Measurements from ENCODE around the gene CTDSP2. TPM values are rescaled to one million over a fixed set of nuclear protein-coding genes. Genes with fewer than 3 reads are reported as not detected.
"Not testable (repeated sequence)": the region's sequence is repeated elsewhere in the genome, so short reads cannot be mapped to it uniquely, and the experiment has no call there.

CTDSP2 gene
- total RNA-seq, 5 donors from 2014 or later (not counting 1 experiment from before 2014, with no cell fraction given) = 132 to 246 (median 234) TPM

GRCh38 chr12:57822392-57823130 is 24.0 kb downstream of the CTDSP2 start:
- Histone ChIP-seq H3K27me3 (replicated peaks in 1 of 2; ENCODE audit: control insufficient read depth in 2 of 2, extremely low read depth in 1 of 2, insufficient read depth in 2 of 2, low read length in 1 of 2) (no peaks in the 10 kb centered on the region), H3K4me1 (ENCODE audit: control insufficient read depth in 1 of 2, extremely low read depth in 1 of 2, insufficient read depth in 2 of 2, low read length in 2 of 2) (peaks cover 0 to 4% of the 10 kb centered on the region in 2 experiments), H3K27ac (ENCODE audit: low read length) (no peak overlapping the region), H3K9me3 (no peaks in the 10 kb centered on the region), H3K36me3 (ENCODE audit: control insufficient read depth in 2 of 2, extremely low read depth in 1 of 2, insufficient read depth in 1 of 2, low read length in 1 of 2) (peaks cover 15 to 68% of the 10 kb centered on the region in 2 donors), H3K4me3 (ENCODE audit: control insufficient read depth in 1 of 2, extremely low read depth in 1 of 2, low read length in 1 of 2) (no peak overlapping the region)
- DNase-seq = no peak
- no peaks in the 10 kb centered on the region for H3K9me3 Mint-ChIP-seq
- peaks cover 7 to 11% (median 11%) of the 10 kb centered on the region in 3 donors for H3K4me1 Mint-ChIP-seq
- H3K4me3 Mint-ChIP-seq = no peak overlapping the region
- CTCF ChIA-PET = interaction anchor here in 1 of 2 donors (1.3 kb wide), 1 partner anchor 19 kb away, joined by 4 read pairs; no protein-coding TSS in a partner anchor
- no peaks in the 10 kb centered on the region for H3K27me3 Mint-ChIP-seq
- 93% methylated on average over 4 of the region's 10 CpGs for WGBS (ENCODE audit: insufficient coverage)
- H3K27ac Mint-ChIP-seq = peak overlapping the region; percentile 15 to 59
- POLR2A ChIA-PET = no interaction called here
- no peak for ATAC-seq (replicated peaks in 1 of 4)
- H3K36me3 Mint-ChIP-seq = peaks cover 44% of the 10 kb centered on the region

- H3K27ac Mint-ChIP-seq = no peak overlapping the region
- no peaks in the 10 kb centered on the region for H3K9me3 ChIP-seq
- peaks cover 11 to 59% of the 10 kb centered on the region in 2 donors for H3K36me3 ChIP-seq (ENCODE audit: control insufficient read depth in 2 of 2, extremely low read depth in 1 of 2, insufficient read depth in 1 of 2, low read length in 1 of 2)
- no peak for DNase-seq
- H3K4me3 Mint-ChIP-seq = no peak overlapping the region
- no peak for ATAC-seq (replicated peaks in 1 of 4)
- no peaks in the 10 kb centered on the region for H3K9me3 Mint-ChIP-seq
- H3K4me1 ChIP-seq (ENCODE audit: control insufficient read depth in 1 of 2, extremely low read depth in 1 of 2, insufficient read depth in 2 of 2, low read length in 2 of 2) = no peaks in the 10 kb centered on the region
- H3K27ac ChIP-seq (ENCODE audit: low read length) = no peak overlapping the region
- H3K27me3 ChIP-seq (replicated peaks in 1 of 2; ENCODE audit: control insufficient read depth in 2 of 2, extremely low read depth in 1 of 2, insufficient read depth in 2 of 2, low read length in 1 of 2) = no peaks in the 10 kb centered on the region
- H3K4me3 ChIP-seq (ENCODE audit: control insufficient read depth in 1 of 2, extremely low read depth in 1 of 2, low read length in 1 of 2) = no peak overlapping the region
- peaks cover 39% of the 10 kb centered on the region for H3K36me3 Mint-ChIP-seq
- no peaks in the 10 kb centered on the region for H3K27me3 Mint-ChIP-seq
- 100% methylated on average over 6 of the region's 10 CpGs for WGBS (ENCODE audit: insufficient coverage)
- ChIA-PET CTCF (no interaction called here), POLR2A (no interaction called here)
- peaks cover 3 to 11% (median 8%) of the 10 kb centered on the region in 3 donors for H3K4me1 Mint-ChIP-seq
These were observed 24.9 kb downstream of the CTDSP2 start for GRCh38 chr12:57821474-57822214.

- WGBS (ENCODE audit: insufficient coverage) = 88% methylated on average over 1 of the region's 5 CpGs
- H3K9me3 ChIP-seq; H3K4me3 Mint-ChIP-seq; POLR2A ChIA-PET; CTCF ChIA-PET; H3K4me1 ChIP-seq (ENCODE audit: control insufficient read depth in 1 of 2, extremely low read depth in 1 of 2, insufficient read depth in 2 of 2, low read length in 2 of 2); H3K27ac ChIP-seq (ENCODE audit: low read length); H3K4me3 ChIP-seq (ENCODE audit: control insufficient read depth in 1 of 2, extremely low read depth in 1 of 2, low read length in 1 of 2); ATAC-seq (replicated peaks in 1 of 4); DNase-seq; H3K27me3 Mint-ChIP-seq; H3K9me3 Mint-ChIP-seq; H3K27ac Mint-ChIP-seq; H3K27me3 ChIP-seq (replicated peaks in 1 of 2; ENCODE audit: control insufficient read depth in 2 of 2, extremely low read depth in 1 of 2, insufficient read depth in 2 of 2, low read length in 1 of 2): not testable (repeated sequence)
- H3K36me3 ChIP-seq (ENCODE audit: control insufficient read depth in 2 of 2, extremely low read depth in 1 of 2, insufficient read depth in 1 of 2, low read length in 1 of 2) = peaks cover 11 to 53% of the 10 kb centered on the region in 2 donors
- H3K4me1 Mint-ChIP-seq = peaks cover 5 to 12% (median 11%) of the 10 kb centered on the region in 3 donors
- H3K36me3 Mint-ChIP-seq = peaks cover 35% of the 10 kb centered on the region
These were observed 25.5 kb downstream of the CTDSP2 start for GRCh38 chr12:57821015-57821414.

GRCh38 chr12:57820119-57820518 is 26.4 kb downstream of the CTDSP2 start:
- peaks cover 8 to 44% of the 10 kb centered on the region in 2 donors for H3K36me3 ChIP-seq (ENCODE audit: control insufficient read depth in 2 of 2, extremely low read depth in 1 of 2, insufficient read depth in 1 of 2, low read length in 1 of 2)
- H3K4me3 Mint-ChIP-seq; H3K4me3 ChIP-seq (ENCODE audit: control insufficient read depth in 1 of 2, extremely low read depth in 1 of 2, low read length in 1 of 2); H3K9me3 ChIP-seq; CTCF ChIA-PET; H3K27me3 ChIP-seq (replicated peaks in 1 of 2; ENCODE audit: control insufficient read depth in 2 of 2, extremely low read depth in 1 of 2, insufficient read depth in 2 of 2, low read length in 1 of 2); DNase-seq; H3K4me1 Mint-ChIP-seq; H3K4me1 ChIP-seq (ENCODE audit: control insufficient read depth in 1 of 2, extremely low read depth in 1 of 2, insufficient read depth in 2 of 2, low read length in 2 of 2); H3K27ac Mint-ChIP-seq; H3K9me3 Mint-ChIP-seq; POLR2A ChIA-PET; H3K27me3 Mint-ChIP-seq; H3K27ac ChIP-seq (ENCODE audit: low read length); ATAC-seq (replicated peaks in 1 of 4): not testable (repeated sequence)
- no CpG with 5 or more reads among the region's 8 CpGs for WGBS (ENCODE audit: insufficient coverage)
- peaks cover 26% of the 10 kb centered on the region for H3K36me3 Mint-ChIP-seq

GRCh38 chr12:57817990-57818331 is 28.6 kb downstream of the CTDSP2 start:
- H3K4me1 Mint-ChIP-seq; POLR2A ChIA-PET; H3K9me3 Mint-ChIP-seq; DNase-seq; H3K4me3 ChIP-seq (ENCODE audit: control insufficient read depth in 1 of 2, extremely low read depth in 1 of 2, low read length in 1 of 2); H3K27me3 Mint-ChIP-seq; H3K27ac ChIP-seq (ENCODE audit: low read length); H3K4me1 ChIP-seq (ENCODE audit: control insufficient read depth in 1 of 2, extremely low read depth in 1 of 2, insufficient read depth in 2 of 2, low read length in 2 of 2); H3K27me3 ChIP-seq (replicated peaks in 1 of 2; ENCODE audit: control insufficient read depth in 2 of 2, extremely low read depth in 1 of 2, insufficient read depth in 2 of 2, low read length in 1 of 2); H3K27ac Mint-ChIP-seq; ATAC-seq (replicated peaks in 1 of 4); H3K4me3 Mint-ChIP-seq; H3K9me3 ChIP-seq: not testable (repeated sequence)
- H3K36me3 Mint-ChIP-seq = peaks cover 15% of the 10 kb centered on the region
- CTCF ChIA-PET = interaction anchor here in 1 of 2 donors (0.5 kb wide), 1 partner anchor 316 kb away, joined by 3 read pairs; no protein-coding TSS in a partner anchor
- WGBS (ENCODE audit: insufficient coverage) = 100% methylated on average over 1 of the region's 3 CpGs
- H3K36me3 ChIP-seq (ENCODE audit: control insufficient read depth in 2 of 2, extremely low read depth in 1 of 2, insufficient read depth in 1 of 2, low read length in 1 of 2) = peaks cover 3 to 22% of the 10 kb centered on the region in 2 donors

- ATAC-seq (replicated peaks in 1 of 4) (no peak), DNase-seq (no peak)
- POLR2A ChIA-PET = interaction anchor here in 1 of 2 donors (0.6 kb wide), 1 partner anchor 1071 kb away, joined by 6 read pairs; no protein-coding TSS in a partner anchor
- no peaks in the 10 kb centered on the region for H3K27me3 ChIP-seq (replicated peaks in 1 of 2; ENCODE audit: control insufficient read depth in 2 of 2, extremely low read depth in 1 of 2, insufficient read depth in 2 of 2, low read length in 1 of 2)
- no peaks in the 10 kb centered on the region for H3K9me3 ChIP-seq
- 95% methylated on average over 8 of the region's 8 CpGs for WGBS (ENCODE audit: insufficient coverage)
- H3K27ac ChIP-seq (ENCODE audit: low read length) = no peak overlapping the region
- Mint-ChIP-seq H3K27ac (no peak overlapping the region), H3K4me1 (peaks cover 6 to 8% (median 6%) of the 10 kb centered on the region in 3 donors), H3K9me3 (no peaks in the 10 kb centered on the region), H3K4me3 (no peak overlapping the region), H3K36me3 (peaks cover 13% of the 10 kb centered on the region), H3K27me3 (no peaks in the 10 kb centered on the region)
- no peaks in the 10 kb centered on the region for H3K4me1 ChIP-seq (ENCODE audit: control insufficient read depth in 1 of 2, extremely low read depth in 1 of 2, insufficient read depth in 2 of 2, low read length in 2 of 2)
- H3K4me3 ChIP-seq (ENCODE audit: control insufficient read depth in 1 of 2, extremely low read depth in 1 of 2, low read length in 1 of 2) = no peak overlapping the region
- CTCF ChIA-PET = interaction anchor here in 1 of 2 donors (0.5 kb wide), 1 partner anchor 315 kb away, joined by 3 read pairs; no protein-coding TSS in a partner anchor
- peaks cover 3 to 20% of the 10 kb centered on the region in 2 donors for H3K36me3 ChIP-seq (ENCODE audit: control insufficient read depth in 2 of 2, extremely low read depth in 1 of 2, insufficient read depth in 1 of 2, low read length in 1 of 2)
These were observed 29.1 kb downstream of the CTDSP2 start for GRCh38 chr12:57817261-57817989.
